Smooth muscle cell (in vitro differentiated cells): Measurements from ENCODE around the gene LILRA1. TPM values are rescaled to one million over a fixed set of nuclear protein-coding genes. Genes with fewer than 3 reads are reported as not detected.
"Not testable (repeated sequence)": the region's sequence is repeated elsewhere in the genome, so short reads cannot be mapped to it uniquely, and the experiment has no call there.

Experiments used
- DNase-seq: peaks from one replicate; lab custom pipeline; 2025; ENCODE audit not compliant: unreplicated experiment; lab: John Stamatoyannopoulos, UW
- H2AFZ ChIP-seq: fragments of 200-600 bp; sonication (generic); 2 replicates; pipeline ENCODE4 v1.6.0; 2016; ENCODE audit warnings: antibody characterized with exemption, low read depth, mild to moderate bottlenecking
- H3F3A ChIP-seq: fragments of 200-600 bp; sonication (generic); 2 replicates; pipeline ENCODE4 v1.6.0; 2017; ENCODE audit warnings: antibody characterized with exemption, low read depth
- H3K27ac ChIP-seq: fragments of 200-600 bp; sonication (generic); 2 replicates; pipeline ENCODE4 v1.5.1; 2016; ENCODE audit warnings: low read depth, mild to moderate bottlenecking
- H3K27me3 ChIP-seq: fragments of 200-600 bp; sonication (generic); 2 replicates; pipeline ENCODE4 v1.6.1; 2016; ENCODE audit warnings: low read depth, mild to moderate bottlenecking
- H3K36me3 ChIP-seq: fragments of 200-600 bp; sonication (generic); 2 replicates; pipeline ENCODE4 v1.5.1; 2016; ENCODE audit warnings: low read depth
- H3K4me1 ChIP-seq: fragments of 200-600 bp; sonication (generic); 2 replicates; pipeline ENCODE4 v1.5.1; 2016; ENCODE audit warnings: low read depth
- H3K4me2 ChIP-seq: fragments of 200-600 bp; sonication (generic); 2 replicates; pipeline ENCODE4 v1.6.0; 2016; ENCODE audit warnings: mild to moderate bottlenecking
- H3K4me3 ChIP-seq: fragments of 200-600 bp; sonication (generic); 2 replicates; pipeline ENCODE4 v1.5.1; 2016; ENCODE audit warnings: mild to moderate bottlenecking
- H3K79me2 ChIP-seq: fragments of 200-600 bp; sonication (generic); 2 replicates; pipeline ENCODE4 v1.6.0; 2016; ENCODE audit warnings: low read depth, mild to moderate bottlenecking
- H3K9ac ChIP-seq: fragments of 200-600 bp; sonication (generic); 2 replicates; pipeline ENCODE4 v1.6.0; 2016; ENCODE audit warnings: low read depth
- H3K9me3 ChIP-seq: fragments of 200-600 bp; sonication (generic); replicated peaks from 2 replicates; pipeline ENCODE4 v1.5.1; 2016; ENCODE audit warnings: low read depth
- H4K20me1 ChIP-seq: fragments of 200-600 bp; sonication (generic); 2 replicates; pipeline ENCODE4 v1.6.0; 2016; ENCODE audit warnings: low read depth
- WGBS: methylation state at CpG from one replicate; pipeline ENCODE4 v1.1.7; 2016; ENCODE audit warnings: low lambda C conversion rate; 5-methylcytosine and 5-hydroxymethylcytosine counted together
- polyA plus RNA-seq: library from polyadenylated mRNA; unstranded; fragments of >200 nt; fragmentation: Nextera tagmentation; extraction: Ambion mirVana; gene quantifications from 2 replicates; pipeline ENCODE4 v1.2.1, GENCODE V29; 2016
- total RNA-seq: library from RNA; depleted of rRNA; stranded (reverse); fragments of >200 nt; gene quantifications from 2 replicates; pipeline ENCODE4 v1.2.3, GENCODE V29; 2014
- TF ChIP-seq, protein P1 (sequence below): fragments of 200-600 bp; sonication (generic); IDR thresholded peaks from 2 replicates; pipeline ENCODE4 v1.5.1; 2017; ENCODE audit warnings: borderline replicate concordance, mild to moderate bottlenecking, antibody characterized with exemption; ENCODE audit not compliant: insufficient read depth, poor library complexity, severe bottlenecking

Gene LILRA1
- total and polyA plus RNA-seq, 2 experiments from 2014 or later = not detected

DNA sequence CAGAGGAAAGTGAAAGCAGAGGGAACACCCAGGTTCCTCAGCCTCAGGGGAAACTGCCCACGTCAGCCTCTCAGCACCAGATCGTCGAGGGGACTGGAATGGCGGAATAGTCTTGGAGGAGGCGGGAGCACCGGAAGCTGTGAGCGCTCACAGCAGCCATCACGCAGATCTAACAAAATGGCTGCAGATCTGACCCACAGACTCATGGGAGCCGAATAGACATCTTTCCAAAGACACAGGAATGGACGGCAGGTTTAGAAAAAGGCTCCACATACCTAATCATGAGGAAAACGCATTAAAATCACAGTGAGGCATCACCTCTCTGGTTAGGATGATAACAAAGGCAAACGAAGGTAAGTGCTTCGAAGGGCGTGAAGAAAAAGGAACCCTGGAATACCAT is 31.6 kb upstream of the LILRA1 start:
- H3K9ac ChIP-seq = no peak overlapping the region
- H3K4me3 ChIP-seq = no peak overlapping the region
- H3K79me2 ChIP-seq = no peaks in the 10 kb centered on the region
- no peaks in the 10 kb centered on the region for H3K27me3 ChIP-seq
- H3K9me3 ChIP-seq = peaks cover 18% of the 10 kb centered on the region
- no peaks in the 10 kb centered on the region for H3K4me1 ChIP-seq
- no peaks in the 10 kb centered on the region for H3K36me3 ChIP-seq
- H3K27ac ChIP-seq = no peak overlapping the region
- no peak for DNase-seq
- TF ChIP-seq, protein P1, sequence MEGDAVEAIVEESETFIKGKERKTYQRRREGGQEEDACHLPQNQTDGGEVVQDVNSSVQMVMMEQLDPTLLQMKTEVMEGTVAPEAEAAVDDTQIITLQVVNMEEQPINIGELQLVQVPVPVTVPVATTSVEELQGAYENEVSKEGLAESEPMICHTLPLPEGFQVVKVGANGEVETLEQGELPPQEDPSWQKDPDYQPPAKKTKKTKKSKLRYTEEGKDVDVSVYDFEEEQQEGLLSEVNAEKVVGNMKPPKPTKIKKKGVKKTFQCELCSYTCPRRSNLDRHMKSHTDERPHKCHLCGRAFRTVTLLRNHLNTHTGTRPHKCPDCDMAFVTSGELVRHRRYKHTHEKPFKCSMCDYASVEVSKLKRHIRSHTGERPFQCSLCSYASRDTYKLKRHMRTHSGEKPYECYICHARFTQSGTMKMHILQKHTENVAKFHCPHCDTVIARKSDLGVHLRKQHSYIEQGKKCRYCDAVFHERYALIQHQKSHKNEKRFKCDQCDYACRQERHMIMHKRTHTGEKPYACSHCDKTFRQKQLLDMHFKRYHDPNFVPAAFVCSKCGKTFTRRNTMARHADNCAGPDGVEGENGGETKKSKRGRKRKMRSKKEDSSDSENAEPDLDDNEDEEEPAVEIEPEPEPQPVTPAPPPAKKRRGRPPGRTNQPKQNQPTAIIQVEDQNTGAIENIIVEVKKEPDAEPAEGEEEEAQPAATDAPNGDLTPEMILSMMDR = no peak
- H2AFZ ChIP-seq = no peak overlapping the region
- no peak overlapping the region for H3K4me2 ChIP-seq
- 74% methylated on average over 14 of the region's 14 CpGs for WGBS
- no peaks in the 10 kb centered on the region for H4K20me1 ChIP-seq
- H3F3A ChIP-seq = no peaks in the 10 kb centered on the region

DNA sequence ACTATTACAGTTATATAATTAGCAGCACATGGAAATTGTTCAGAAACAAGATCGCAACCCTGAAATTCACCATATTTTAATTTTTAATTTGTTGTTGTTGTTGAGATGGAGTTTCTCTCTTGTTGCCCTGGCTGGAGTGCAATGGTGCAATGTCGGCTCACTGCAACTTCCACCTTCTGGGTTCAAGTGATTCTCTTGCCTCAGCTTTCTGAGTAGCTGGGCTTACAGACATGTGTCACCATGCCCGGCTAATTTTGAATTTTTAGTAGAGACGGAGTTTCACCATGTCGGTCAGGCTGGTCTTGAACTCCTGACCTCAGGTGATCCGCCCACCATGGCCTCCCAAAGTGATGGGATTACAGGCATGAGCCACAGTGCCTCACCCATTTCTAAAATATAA is 30.2 kb upstream of the LILRA1 start:
- H3K4me1 ChIP-seq, H3K36me3 ChIP-seq, DNase-seq, H3K9ac ChIP-seq, H3K27ac ChIP-seq, H4K20me1 ChIP-seq, H3K79me2 ChIP-seq, H3F3A ChIP-seq, H3K27me3 ChIP-seq, H3K4me2 ChIP-seq, H2AFZ ChIP-seq, H3K4me3 ChIP-seq: not testable (repeated sequence)
- WGBS = 88% methylated on average over 6 of the region's 6 CpGs
- peaks cover 11% of the 10 kb centered on the region for H3K9me3 ChIP-seq

DNA sequence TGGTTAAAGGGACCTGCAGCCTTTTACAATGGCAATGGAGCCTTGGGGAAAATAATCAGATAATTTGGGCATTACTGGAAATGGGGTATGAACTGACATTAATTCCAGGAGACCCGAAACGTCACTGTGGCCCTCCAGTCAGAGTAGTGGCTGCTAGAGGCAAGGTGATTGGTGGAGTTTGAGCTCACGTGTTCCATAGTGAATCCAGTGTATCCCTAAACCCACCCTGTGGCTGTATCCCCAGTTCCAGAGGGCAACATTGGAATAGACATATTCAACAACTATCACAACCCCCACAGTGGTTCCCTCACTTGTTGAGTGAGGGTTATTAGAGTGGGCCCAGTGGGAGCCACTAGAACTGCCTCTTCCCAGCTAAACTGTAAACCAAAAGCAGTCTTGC is 23.1 kb upstream of the LILRA1 start:
- Histone ChIP-seq H3K4me2 (no peak overlapping the region), H3K36me3 (no peaks in the 10 kb centered on the region), H3K4me3 (no peak overlapping the region), H3K27me3 (no peaks in the 10 kb centered on the region), H3K27ac (no peak overlapping the region), H2AFZ (no peak overlapping the region), H3F3A (no peaks in the 10 kb centered on the region), H4K20me1 (no peaks in the 10 kb centered on the region), H3K9ac (no peak overlapping the region), H3K4me1 (no peaks in the 10 kb centered on the region), H3K79me2 (no peaks in the 10 kb centered on the region), H3K9me3 (no peaks in the 10 kb centered on the region)
- 48% methylated on average over 3 of the region's 3 CpGs for WGBS
- TF ChIP-seq, protein P1 = no peak
- DNase-seq = no peak

DNA sequence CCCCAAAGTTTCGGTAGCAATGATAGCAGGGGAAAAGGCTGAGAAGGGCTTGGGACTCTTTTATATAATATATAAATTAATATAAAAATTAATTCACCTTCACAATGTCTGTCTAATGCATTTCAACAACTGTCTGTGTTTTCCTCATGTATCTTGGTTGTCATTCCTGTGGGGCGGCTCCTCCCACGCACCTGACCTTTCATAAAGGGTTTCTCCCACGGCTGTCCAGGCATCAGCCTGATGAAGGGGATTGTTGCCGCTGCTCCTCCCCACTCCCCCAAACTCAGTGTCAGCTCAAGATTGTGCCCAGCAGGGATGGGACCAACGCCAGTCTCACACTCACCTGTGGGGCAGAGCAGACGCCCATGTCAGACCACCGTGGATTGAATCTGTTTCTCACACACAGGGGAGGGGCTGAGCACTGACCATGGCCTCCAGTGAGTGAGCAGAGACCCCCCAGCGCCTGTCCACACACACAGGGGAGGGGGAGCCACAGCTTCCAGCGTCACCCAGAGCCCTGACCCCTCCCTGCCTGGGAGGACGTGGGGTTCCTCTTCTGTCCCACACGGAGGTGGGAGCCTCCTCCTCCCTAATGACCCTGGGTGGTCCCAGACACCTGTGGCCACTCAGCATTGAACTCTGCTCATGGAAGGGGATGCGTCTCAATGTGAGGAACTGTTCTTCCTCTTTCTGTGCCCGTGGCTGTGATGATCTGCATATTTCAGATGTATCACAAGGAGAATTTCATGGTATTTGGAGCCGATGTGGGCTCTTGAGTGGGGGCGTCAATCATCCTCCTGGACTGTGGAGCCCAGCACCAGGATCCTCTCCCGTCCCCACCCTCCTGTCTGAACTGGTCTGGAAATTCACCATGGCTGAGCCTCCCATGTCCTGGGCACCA is 21.5 kb upstream of the LILRA1 start:
- H3K36me3 ChIP-seq, H2AFZ ChIP-seq, H3K27me3 ChIP-seq, H3K9ac ChIP-seq, H3K4me1 ChIP-seq, H3F3A ChIP-seq, H3K79me2 ChIP-seq, DNase-seq, H3K4me2 ChIP-seq, H3K9me3 ChIP-seq, H3K27ac ChIP-seq, H3K4me3 ChIP-seq, H4K20me1 ChIP-seq: not testable (repeated sequence)
- WGBS = 68% methylated on average over 17 of the region's 17 CpGs
